NB4 (cell line): ENCODE results near the gene OR8B12.

ENCODE experiments used
- DNase-seq: peaks from one replicate; pipeline ENCODE4 v3.0.0; 2010; ENCODE audit warnings: low read depth
- H3K4me3 ChIP-seq: one replicate; pipeline ENCODE4 v1.5.1; 2011; ENCODE audit warnings: mild to moderate bottlenecking, low read depth, low read length, moderate library complexity
- MYC ChIP-seq: IDR thresholded peaks from 2 replicates; pipeline ENCODE4 v1.6.1; 2011; ENCODE audit warnings: low read depth, low read length
- POLR2A ChIP-seq: IDR thresholded peaks from 2 replicates; pipeline ENCODE4 v1.6.1; 2011; ENCODE audit warnings: mild to moderate bottlenecking; ENCODE audit not compliant: insufficient read length; ENCODE audit errors: extremely low read depth
- TF ChIP-seq, protein P1 (sequence below): IDR thresholded peaks from 2 replicates; pipeline ENCODE4 v1.6.1; 2011; ENCODE audit warnings: low read depth, low read length
- TF ChIP-seq, protein P2 (sequence below): IDR thresholded peaks from one replicate; pipeline ENCODE4 v1.5.1; 2012; ENCODE audit warnings: low read depth, low read length

OR8B12 gene

DNA sequence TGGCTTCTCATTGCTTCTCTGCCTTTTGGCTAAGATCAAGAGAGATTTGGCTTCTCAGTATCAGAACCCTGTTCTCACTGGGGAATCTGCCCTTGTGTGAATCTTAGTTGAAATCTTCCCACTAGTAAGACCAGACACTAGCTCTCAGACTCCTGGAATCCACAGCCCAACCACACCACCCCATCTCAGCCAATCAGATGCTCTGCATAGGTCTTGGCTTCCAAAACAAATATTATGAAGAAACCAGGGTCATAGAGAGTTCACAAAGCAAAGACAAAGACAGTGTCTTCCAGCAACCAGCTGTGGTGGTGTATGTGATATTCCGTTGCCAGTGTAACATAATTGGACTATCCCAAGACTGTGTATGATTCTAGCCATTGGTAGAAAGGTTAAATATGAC, 5.4 kb downstream of the OR8B12 start:
- TF ChIP-seq, protein P1, sequence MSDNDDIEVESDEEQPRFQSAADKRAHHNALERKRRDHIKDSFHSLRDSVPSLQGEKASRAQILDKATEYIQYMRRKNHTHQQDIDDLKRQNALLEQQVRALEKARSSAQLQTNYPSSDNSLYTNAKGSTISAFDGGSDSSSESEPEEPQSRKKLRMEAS = no peak
- no peak for DNase-seq
- no peak overlapping the region for H3K4me3 ChIP-seq

DNA sequence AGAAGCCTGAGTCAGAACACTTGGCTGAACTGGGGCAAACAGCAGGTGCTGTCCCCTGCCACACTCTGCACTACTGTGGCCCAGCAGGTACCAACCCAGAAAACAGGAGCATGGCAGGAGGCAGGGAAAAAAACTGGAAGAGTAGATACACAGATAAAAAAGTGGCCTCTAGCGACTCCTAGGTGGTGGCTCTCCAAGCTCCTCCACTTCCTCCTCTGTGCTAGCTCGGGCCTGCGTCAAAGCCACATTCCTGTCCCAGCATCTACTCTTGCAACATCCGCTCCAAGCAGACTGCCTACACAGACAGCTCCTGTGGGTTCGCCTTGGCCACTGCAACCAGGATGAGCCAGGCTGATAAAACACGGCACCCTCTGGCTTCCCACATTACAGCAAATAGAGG, 6.9 kb downstream of the OR8B12 start:
- DNase-seq = peak; percentile 95
- H3K4me3 ChIP-seq = no peak overlapping the region
- TF ChIP-seq, protein P2, sequence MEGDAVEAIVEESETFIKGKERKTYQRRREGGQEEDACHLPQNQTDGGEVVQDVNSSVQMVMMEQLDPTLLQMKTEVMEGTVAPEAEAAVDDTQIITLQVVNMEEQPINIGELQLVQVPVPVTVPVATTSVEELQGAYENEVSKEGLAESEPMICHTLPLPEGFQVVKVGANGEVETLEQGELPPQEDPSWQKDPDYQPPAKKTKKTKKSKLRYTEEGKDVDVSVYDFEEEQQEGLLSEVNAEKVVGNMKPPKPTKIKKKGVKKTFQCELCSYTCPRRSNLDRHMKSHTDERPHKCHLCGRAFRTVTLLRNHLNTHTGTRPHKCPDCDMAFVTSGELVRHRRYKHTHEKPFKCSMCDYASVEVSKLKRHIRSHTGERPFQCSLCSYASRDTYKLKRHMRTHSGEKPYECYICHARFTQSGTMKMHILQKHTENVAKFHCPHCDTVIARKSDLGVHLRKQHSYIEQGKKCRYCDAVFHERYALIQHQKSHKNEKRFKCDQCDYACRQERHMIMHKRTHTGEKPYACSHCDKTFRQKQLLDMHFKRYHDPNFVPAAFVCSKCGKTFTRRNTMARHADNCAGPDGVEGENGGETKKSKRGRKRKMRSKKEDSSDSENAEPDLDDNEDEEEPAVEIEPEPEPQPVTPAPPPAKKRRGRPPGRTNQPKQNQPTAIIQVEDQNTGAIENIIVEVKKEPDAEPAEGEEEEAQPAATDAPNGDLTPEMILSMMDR = peak; percentile 12
- no peak for TF ChIP-seq POLR2A

DNA sequence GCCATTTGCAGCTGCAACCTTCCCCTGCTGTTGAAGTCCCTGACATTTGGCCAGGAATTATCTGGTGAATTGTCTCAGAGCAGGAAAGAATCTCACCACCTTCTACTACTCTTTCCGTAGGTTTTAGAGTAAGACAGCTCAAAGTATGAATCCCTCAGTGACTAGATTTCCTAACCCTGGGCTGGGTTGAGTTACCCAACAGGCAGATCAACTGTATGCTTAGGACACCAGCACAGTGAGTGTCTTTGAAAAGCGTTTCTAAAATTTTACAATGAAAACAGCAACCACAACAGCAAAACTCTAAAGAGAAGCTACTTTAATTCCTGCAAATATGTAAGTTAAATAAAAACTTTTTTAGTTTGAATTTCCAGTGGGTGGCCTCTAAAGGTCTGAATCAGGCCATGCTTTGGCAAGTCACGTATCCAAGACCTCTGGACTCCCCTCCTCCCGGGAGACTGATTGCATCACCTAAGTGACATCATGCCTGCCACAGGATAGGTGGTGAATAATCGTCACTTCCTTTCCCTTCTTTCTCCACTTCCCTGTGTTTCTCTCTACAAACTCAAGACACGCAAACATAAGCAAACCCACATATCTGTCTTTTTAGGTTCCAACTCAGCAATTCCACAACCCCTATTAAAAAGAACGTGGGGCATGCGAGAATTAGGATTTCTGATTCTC, 7.8 kb downstream of the OR8B12 start:
- no peak overlapping the region for H3K4me3 ChIP-seq
- peak; percentile 83 for DNase-seq
- TF ChIP-seq POLR2A = no peak
- TF ChIP-seq, protein P1 = no peak
- no peak for TF ChIP-seq MYC
- TF ChIP-seq, protein P2 = no peak

DNA sequence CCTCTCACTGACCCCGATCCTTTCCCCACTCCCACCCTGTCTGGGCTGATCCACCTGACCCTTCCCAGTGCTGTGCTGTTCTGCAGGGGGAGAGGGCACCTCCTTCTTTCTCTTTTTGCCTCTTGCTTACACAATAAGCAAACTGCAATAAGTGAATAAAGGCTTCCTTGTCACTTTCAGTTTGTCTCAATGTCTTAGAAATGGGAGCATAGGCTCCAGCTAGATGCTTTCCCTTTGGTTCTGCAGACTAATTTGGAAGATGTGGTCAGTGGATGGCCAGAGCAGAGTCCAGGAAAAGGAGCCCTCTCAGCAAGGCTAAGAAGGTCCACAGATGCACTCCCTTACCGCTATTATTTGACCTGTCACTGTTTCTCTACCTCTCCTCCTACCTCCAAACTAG, 9.4 kb downstream of the OR8B12 start:
- H3K4me3 ChIP-seq = no peak overlapping the region
- TF ChIP-seq, protein P2 = no peak
- TF ChIP-seq POLR2A = no peak
- TF ChIP-seq, protein P1 = no peak

DNA sequence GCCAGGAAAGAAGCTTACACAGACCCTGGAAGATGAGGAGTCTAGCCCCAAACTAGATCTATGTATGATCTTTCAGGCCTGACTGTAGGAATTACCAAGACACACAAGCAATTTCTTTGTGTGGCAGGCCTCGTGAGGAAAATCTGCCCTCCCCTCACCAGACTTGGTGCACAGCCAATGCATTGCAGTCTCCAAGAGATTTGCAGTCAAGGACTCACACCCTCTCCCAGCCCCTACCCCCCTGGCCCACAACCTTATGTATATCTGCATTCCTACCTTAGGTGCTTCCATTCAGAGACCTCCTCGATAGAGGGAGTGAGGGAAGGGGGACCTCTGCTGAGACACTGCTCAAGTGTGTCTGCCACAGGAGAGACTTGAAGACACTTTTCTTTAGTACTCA, 9.8 kb downstream of the OR8B12 start:
- peak; percentile 4 for DNase-seq
- no peak overlapping the region for H3K4me3 ChIP-seq
- TF ChIP-seq MYC (no peak), POLR2A (no peak)
- TF ChIP-seq, protein P2 = no peak
- TF ChIP-seq, protein P1 = no peak

More for the DNA sequence above, 9.4 kb downstream of the OR8B12 start:
- DNase-seq = peak; percentile 42

DNA sequence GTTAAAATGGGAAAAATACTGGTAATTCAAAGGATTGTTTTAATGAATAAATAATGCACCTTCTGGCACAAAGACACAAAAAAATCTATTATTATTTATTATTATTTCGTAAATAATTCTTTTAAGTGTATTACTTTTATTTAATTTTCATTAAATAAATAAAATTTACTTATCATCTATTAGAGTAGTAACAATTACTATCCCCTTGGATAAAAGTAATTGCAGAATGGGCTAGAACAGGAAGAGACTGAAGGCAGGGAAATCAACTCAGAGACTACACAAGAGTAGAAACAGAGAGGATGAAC, 23.0 kb downstream of the OR8B12 start:
- no peak overlapping the region for H3K4me3 ChIP-seq
- no peak for DNase-seq
- TF ChIP-seq, protein P2 = no peak
- TF ChIP-seq POLR2A (no peak), MYC (no peak)
- TF ChIP-seq, protein P1 = no peak
